ENCODE data around the gene ZNF735.

GRCh38 chr7:64184376-64184775 is 22.6 kb upstream of the ZNF735 start:
- TF ChIP-seq, protein P1, sequence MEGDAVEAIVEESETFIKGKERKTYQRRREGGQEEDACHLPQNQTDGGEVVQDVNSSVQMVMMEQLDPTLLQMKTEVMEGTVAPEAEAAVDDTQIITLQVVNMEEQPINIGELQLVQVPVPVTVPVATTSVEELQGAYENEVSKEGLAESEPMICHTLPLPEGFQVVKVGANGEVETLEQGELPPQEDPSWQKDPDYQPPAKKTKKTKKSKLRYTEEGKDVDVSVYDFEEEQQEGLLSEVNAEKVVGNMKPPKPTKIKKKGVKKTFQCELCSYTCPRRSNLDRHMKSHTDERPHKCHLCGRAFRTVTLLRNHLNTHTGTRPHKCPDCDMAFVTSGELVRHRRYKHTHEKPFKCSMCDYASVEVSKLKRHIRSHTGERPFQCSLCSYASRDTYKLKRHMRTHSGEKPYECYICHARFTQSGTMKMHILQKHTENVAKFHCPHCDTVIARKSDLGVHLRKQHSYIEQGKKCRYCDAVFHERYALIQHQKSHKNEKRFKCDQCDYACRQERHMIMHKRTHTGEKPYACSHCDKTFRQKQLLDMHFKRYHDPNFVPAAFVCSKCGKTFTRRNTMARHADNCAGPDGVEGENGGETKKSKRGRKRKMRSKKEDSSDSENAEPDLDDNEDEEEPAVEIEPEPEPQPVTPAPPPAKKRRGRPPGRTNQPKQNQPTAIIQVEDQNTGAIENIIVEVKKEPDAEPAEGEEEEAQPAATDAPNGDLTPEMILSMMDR (IDR thresholded peaks at IDR 0.05), result no peak
- TF ChIP-seq EP300 (IDR thresholded peaks at IDR 0.05) (no peak), POLR2AphosphoS5 (IDR thresholded peaks at IDR 0.05) (no peak), POLR2A (IDR thresholded peaks at IDR 0.05) (no peak)

Measured in stomach (tissue), 4 donors.